Hypothalamus (tissue), 51 donors: ENCODE measurements around the gene PCBP3.

ENCODE experiments used
- DNase-seq, 51 donors: peaks; one replicate each; lab custom pipeline; 2025; lab: John Stamatoyannopoulos, UW

The PCBP3 gene

GRCh38 chr21:45982092-45982757, 338.7 kb downstream of the PCBP3 start:
- peak in 3 of 51 donors; percentile 16 to 25 (median 23) for DNase-seq

DNA sequence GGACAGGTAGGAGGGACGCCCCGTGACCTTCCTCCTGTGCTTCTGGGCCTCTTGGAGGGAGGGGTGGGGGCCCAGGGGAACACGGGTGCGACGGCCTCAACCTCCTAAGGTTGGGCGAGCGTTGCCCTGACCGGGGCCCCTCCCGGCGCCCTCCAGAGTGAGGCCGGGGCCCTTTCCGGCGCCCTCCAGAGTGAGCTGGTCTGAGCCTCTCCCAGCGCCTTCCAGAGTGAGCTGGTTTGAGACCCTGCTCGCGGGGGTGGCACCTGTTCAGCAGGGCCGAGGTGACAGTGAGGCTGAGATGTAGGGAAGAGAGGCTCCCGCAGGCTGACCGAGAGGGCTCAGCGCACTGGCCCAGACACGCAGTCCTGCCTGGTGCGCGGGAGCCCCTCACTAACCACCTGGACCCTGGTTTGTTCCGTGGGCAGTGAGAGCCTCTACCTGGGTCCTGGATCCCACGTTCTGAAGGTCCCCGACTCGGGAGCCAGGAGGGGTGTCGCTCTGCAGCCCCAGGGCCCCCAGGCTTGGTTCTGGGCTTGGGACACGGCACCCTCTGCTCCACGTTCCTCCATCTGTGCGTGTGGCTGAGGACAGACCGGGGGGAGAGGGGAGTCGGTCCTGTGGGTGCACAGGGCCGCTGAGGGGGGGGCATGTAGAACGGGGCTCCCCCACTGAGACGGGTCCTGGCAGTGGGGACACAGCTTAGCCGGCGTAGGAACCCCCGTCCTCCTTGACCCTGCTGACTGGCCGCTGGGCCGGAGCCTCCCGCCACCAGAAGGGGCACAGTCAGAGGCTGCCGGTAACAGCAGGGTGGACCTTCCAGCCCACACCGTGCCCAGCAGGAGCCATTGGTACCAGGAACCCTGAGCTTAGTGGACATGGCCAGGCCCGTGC, 339.5 kb downstream of the PCBP3 start:
- no peak for DNase-seq

GRCh38 chr21:45983649-45983965, 340.1 kb downstream of the PCBP3 start:
- no peak for DNase-seq

- DNase-seq: no peak
Observed at GRCh38 chr21:45983981-45984551, 340.5 kb downstream of the PCBP3 start.

DNA sequence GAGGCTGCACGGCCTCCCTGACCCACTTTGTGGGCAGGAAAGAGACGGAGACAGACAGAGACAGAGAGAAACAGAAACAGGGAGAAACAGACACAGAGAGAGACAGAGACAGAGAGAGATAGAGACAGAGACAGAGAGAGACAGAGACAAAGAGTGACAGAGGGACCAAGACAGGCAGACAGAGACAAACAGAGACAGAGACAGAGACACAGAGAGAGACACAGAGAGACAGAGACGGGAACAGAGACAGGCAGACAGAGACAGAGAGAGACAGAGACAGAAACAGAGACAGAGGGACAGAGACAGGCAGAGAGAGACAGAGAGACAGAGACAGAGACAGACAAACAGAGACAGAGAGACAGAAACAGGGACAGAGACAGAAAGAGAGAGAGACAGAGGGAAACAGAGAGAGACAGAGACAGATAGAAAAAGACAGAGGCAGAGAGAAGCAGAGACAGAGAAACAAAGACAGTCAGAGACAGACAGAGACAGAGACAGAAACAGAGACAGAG, 341.1 kb downstream of the PCBP3 start:
- DNase-seq: no peak

GRCh38 chr21:45985471-45986315, 342.2 kb downstream of the PCBP3 start:
- DNase-seq: no peak

DNA sequence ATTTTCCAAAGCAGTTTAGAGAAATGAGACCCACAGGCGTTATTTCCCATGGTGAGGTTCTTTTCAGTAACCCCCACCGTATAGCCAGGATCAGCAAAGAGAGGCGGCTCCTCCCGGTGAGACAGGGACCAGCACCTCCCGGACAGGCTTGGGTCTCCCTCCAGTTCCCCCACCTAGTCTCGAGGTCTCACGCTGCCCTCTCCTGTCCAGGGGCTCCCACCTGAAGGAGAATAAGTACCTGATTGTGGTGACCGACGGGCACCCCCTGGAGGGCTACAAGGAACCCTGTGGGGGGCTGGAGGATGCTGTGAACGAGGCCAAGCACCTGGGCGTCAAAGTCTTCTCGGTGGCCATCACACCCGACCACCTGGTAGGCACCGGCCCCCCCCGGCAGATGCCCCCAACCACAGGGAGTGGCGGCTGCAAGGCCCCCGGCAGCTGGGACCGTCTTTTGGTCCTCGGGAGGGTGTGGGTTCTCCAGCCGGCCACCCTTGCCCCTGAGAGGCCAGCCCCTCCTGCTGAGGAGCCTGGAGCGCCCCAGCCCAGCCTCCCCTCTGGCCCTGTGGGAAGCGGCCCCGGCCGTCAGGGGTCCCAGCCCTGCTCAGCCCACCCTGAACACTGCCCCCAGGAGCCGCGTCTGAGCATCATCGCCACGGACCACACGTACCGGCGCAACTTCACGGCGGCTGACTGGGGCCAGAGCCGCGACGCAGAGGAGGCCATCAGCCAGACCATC, 343.0 kb downstream of the PCBP3 start:
- DNase-seq: no peak

DNA sequence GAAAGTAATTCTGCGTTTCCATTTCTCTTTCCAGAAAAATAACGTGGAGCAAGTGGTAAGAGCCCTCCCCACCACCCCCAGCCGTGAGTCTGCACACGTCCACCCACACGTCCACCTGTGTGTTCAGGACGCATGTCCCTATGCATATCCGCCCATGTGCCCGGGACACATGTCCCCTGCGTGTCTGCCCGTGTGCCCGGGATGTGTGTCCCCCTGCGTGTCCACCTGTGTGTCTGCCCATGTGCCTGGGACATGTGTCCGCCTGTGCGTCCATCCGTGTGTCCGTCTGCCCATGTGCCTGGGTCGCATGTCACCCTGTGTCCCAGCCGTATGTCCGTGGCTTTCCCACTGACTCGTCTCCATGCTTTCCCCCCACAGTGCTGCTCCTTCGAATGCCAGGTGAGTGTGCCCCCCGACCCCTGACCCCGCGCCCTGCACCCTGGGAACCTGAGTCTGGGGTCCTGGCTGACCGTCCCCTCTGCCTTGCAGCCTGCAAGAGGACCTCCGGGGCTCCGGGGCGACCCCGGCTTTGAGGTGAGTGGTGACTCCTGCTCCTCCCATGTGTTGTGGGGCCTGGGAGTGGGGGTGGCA, 343.7 kb downstream of the PCBP3 start:
- DNase-seq: no peak

DNA sequence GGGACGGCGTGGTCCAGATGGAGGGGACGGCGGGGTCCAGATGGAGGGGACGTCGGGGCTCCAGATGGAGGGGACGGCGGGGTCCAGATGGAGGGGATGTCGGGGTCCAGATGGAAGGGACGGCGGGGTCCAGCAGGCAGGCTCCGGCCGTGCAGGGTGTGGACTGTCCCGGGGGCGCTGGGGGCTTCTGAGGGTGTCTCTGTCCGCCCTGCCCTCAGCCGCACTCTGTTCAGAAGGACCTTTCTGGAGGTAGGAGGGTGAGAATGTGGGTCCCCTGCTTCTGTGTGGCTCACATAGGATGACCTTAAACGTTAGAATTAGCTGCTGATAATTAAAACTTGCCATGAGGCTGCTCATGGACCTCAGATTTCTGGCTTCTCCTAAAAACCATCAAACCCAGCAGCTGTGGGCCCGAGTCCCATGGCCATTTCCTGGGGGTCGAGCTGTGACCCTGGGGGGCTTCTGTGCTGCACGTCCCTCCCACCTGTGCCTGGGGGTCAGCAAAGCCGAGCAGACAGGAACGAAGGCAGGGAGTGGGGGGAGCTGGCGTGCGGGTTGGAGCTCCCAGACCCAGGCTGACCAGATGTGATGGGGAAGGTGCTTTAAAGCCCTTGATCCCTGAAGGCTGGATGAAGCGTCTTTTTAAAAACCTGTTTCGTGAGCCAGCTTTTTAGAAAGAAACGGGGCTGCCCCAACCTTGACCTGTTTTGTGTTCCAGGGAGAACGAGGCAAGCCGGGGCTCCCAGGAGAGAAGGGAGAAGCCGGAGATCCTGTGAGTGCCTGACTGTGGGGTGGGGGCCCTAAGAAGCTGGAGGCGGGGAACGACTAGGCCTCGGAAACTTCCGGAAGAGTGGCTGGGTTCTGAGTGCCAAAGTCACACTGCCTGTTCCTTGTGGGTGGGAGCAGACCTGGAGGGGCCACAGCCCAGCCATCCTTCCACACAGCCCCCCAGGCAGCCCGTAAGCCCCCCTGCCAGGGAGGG, 345.1 kb downstream of the PCBP3 start:
- no peak for DNase-seq

DNA sequence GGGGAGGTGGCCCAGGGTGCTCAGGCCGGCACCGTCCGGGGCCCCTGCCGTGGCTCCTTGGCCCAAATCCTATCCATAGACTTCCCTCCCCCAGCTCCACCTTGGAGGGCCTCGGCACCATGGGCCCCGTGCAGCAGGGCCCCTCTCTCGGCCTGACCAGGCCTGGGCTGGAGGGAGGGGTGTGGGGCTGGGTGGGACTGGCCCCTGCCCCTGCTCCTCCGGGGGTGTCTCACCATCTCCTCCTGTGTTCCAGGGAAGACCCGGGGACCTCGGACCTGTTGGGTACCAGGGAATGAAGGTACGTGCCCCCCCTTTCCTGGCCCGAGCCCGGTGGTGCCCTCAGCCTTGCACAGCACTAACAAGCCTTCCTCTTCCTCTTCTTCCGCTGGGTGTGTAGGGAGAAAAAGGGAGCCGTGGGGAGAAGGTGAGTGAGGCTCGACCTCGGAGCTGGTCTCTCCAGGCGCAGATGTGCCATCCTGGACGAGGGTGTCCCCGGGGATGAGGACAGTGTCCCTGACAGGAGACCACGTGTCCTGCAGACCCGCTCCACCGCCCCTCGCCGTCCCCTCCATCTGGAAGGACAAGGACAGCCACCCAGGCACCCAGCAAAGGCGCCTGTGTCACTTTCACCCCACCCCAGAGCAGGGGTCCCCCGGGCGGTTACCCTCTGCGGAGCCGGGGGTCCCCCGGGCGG, 346.0 kb downstream of the PCBP3 start:
- DNase-seq: no peak

- DNase-seq: no peak
Observed at GRCh38 chr21:45990049-45990711, 346.7 kb downstream of the PCBP3 start.

DNA sequence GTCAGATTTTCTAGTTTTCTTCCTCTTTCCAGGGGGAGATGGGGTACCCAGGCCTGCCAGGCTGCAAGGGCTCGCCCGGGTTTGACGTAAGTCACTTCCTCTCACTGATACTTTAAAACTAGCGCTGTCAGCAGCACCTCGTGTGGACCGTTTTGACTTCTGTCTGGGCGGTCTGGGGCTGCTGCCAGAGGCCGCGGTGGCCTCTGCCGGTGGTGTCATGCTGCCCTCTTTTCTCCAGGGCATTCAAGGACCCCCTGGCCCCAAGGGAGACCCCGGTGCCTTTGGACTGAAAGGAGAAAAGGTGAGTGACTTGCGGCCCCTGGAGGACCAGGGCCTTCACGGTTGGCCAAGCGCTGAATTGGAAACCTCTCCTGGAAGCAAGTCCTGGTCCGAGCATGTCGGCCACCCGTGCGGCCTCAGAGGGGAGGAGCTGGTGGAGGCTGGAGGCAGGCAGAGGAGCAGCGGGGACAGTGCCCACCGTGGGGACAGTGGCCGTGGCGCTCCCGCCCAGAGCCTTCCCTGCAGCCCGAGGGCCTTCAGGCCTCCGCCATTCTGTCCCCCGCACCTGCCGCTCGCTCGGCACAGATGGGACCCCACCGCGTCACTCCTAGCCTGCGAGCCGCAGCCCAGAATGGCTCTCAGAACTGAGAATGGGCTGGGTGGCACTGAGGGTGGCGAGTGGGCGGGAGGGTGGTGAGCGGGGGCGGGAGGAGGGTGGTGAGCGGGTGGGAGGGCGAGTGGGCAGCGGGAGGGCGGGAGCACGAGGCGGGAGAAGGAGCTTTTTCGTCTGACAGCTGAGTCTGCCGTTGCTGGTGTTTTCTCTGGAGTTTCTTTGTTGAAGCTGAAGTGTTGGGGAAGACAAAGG, 347.4 kb downstream of the PCBP3 start:
- DNase-seq: no peak

DNA sequence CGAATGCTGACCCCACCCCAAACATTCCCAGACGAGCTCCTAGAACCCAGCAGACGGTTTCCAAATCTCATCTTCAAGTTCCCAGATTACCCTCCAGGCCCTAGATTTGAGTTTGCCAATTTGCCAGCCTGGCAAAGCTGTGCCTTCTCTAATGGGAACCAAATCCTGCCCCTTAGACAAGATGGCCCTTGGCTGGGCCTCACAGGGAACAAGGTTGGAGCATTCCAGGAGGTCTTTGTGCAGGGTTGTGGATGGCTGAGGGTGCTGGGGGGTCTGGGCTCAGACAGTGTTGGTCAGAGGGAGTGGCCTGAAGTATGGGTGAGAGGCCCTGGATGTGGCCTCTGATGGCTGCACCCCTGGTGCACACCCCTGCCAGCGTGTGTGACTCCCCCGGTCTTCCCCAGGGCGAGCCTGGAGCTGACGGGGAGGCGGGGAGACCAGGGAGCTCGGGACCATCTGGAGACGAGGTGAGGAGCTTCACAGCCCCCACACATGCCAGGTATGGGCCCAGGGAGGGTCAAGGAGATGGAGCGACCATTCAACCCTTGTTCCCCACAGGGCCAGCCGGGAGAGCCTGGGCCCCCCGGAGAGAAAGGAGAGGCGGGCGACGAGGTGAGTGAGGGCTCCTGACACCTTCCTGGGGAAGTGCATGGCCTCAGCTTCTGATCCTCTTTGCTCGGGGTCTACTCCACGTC, 348.2 kb downstream of the PCBP3 start:
- DNase-seq: no peak
